Immature natural killer cell (primary cell): ENCODE results near the gene XPO5. TPM values are rescaled to one million over a fixed set of nuclear protein-coding genes. Genes with fewer than 3 reads are reported as not detected.
A peak's percentile ranks its signal among the peaks of the same experiment; 100 is the strongest.

Experiments used
- DNase-seq, 3 donors: peaks; one replicate each; pipeline ENCODE4 v3.0.0; 2022; ENCODE audit warnings: mixed read lengths in 1 of 3
- H3K27ac Mint-ChIP-seq, 6 donors: one replicate each; pipeline ENCODE4 v1.8.0; 2020; ENCODE audit warnings: mixed read lengths in 6 of 6, mild to moderate bottlenecking in 5 of 6, inconsistent platforms in 4 of 6, moderate library complexity in 3 of 6
- H3K27me3 Mint-ChIP-seq, 3 donors: one replicate each; pipeline ENCODE4 v1.8.0; 2020 to 2021; ENCODE audit warnings: low read depth in 3 of 3, mild to moderate bottlenecking in 3 of 3, mixed read lengths in 3 of 3, moderate library complexity in 3 of 3, inconsistent platforms in 1 of 3
- H3K36me3 Mint-ChIP-seq, 3 donors: one replicate each; pipeline ENCODE4 v1.8.0; 2020; ENCODE audit warnings: mixed read lengths in 3 of 3, inconsistent platforms in 2 of 3, mild to moderate bottlenecking in 2 of 3
- H3K4me1 Mint-ChIP-seq, 2 donors: one replicate each; pipeline ENCODE4 v1.8.0; 2020; ENCODE audit warnings: inconsistent platforms in 2 of 2, mild to moderate bottlenecking in 2 of 2, mixed read lengths in 2 of 2, moderate library complexity in 1 of 2
- H3K4me3 Mint-ChIP-seq, 5 donors: one replicate each; pipeline ENCODE4 v1.8.0; 2020; ENCODE audit warnings: mild to moderate bottlenecking in 5 of 5, mixed read lengths in 5 of 5, inconsistent platforms in 3 of 5, moderate library complexity in 3 of 5
- H3K9me3 Mint-ChIP-seq, 6 donors: one replicate each; pipeline ENCODE4 v1.8.0; 2020; ENCODE audit warnings: mild to moderate bottlenecking in 6 of 6, mixed read lengths in 6 of 6, inconsistent platforms in 4 of 6, moderate library complexity in 3 of 6
- polyA plus RNA-seq, 3 donors: library from polyadenylated mRNA; unstranded; fragments of 300-500 nt; fragmentation: Illumina TruSeq; gene quantifications; one replicate each; pipeline ENCODE4 v1.2.3, GENCODE V29; 2021

The XPO5 gene
- polyA plus RNA-seq, 3 donors from 2014 or later: 5.4 to 14.1 (median 9.1) TPM

- H3K27ac Mint-ChIP-seq: peak overlapping the region; percentile 70 to 89 (median 80)
- H3K9me3 Mint-ChIP-seq: no peaks in the 10 kb centered on the region
- H3K36me3 Mint-ChIP-seq: peaks cover 3 to 7% (median 5%) of the 10 kb centered on the region in 3 donors
- H3K27me3 Mint-ChIP-seq: peaks cover 0 to 2% (median 0%) of the 10 kb centered on the region in 3 donors
- DNase-seq: peak in 2 of 3 donors; percentile 29 to 43
- H3K4me3 Mint-ChIP-seq: peak overlapping the region; percentile 53 to 83 (median 72)
- peaks cover 30 to 33% of the 10 kb centered on the region in 2 donors for H3K4me1 Mint-ChIP-seq
Observed at GRCh38 chr6:43495409-43495941, 80.4 kb downstream of the XPO5 start.

GRCh38 chr6:43494766-43495165 is 81.1 kb downstream of the XPO5 start:
- H3K27me3 Mint-ChIP-seq: peaks cover 0 to 2% (median 1%) of the 10 kb centered on the region in 3 donors
- H3K27ac Mint-ChIP-seq: peak overlapping the region; percentile 70 to 89 (median 80)
- peaks cover 30 to 36% of the 10 kb centered on the region in 2 donors for H3K4me1 Mint-ChIP-seq
- DNase-seq: no peak
- H3K9me3 Mint-ChIP-seq: no peaks in the 10 kb centered on the region
- H3K36me3 Mint-ChIP-seq: peaks cover 3 to 4% (median 3%) of the 10 kb centered on the region in 3 donors
- H3K4me3 Mint-ChIP-seq: peak overlapping the region; percentile 53 to 83 (median 72)

- peak overlapping the region in 4 of 6 donors; percentile 22 to 75 (median 72) for H3K27ac Mint-ChIP-seq
Observed at GRCh38 chr6:43494321-43494720, 81.5 kb downstream of the XPO5 start.

GRCh38 chr6:43493833-43494232 is 82.0 kb downstream of the XPO5 start:
- Mint-ChIP-seq H3K36me3 (peaks cover 0 to 4% (median 3%) of the 10 kb centered on the region in 3 donors), H3K27me3 (peaks cover 0 to 2% (median 1%) of the 10 kb centered on the region in 3 donors), H3K27ac (peak overlapping the region; percentile 18 to 75 (median 27)), H3K4me1 (peaks cover 30 to 36% of the 10 kb centered on the region in 2 donors), H3K4me3 (peak overlapping the region in 2 of 5 donors; percentile 14 to 48), H3K9me3 (no peaks in the 10 kb centered on the region)
- no peak for DNase-seq

More at GRCh38 chr6:43494321-43494720, 81.5 kb downstream of the XPO5 start:
- Mint-ChIP-seq H3K9me3 (no peaks in the 10 kb centered on the region), H3K27me3 (peaks cover 0 to 2% (median 1%) of the 10 kb centered on the region in 3 donors), H3K4me1 (peaks cover 30 to 36% of the 10 kb centered on the region in 2 donors), H3K4me3 (peak overlapping the region in 2 of 5 donors; percentile 14 to 48), H3K36me3 (peaks cover 0 to 3% (median under 1%) of the 10 kb centered on the region in 3 donors)
- DNase-seq: no peak

GRCh38 chr6:43493230-43493629 is 82.6 kb downstream of the XPO5 start:
- peaks cover 0 to 2% (median 0%) of the 10 kb centered on the region in 3 donors for H3K27me3 Mint-ChIP-seq
- no peaks in the 10 kb centered on the region for H3K9me3 Mint-ChIP-seq
- H3K36me3 Mint-ChIP-seq: peaks cover 0 to 4% (median 3%) of the 10 kb centered on the region in 3 donors
- peak overlapping the region in 4 of 6 donors; percentile 13 to 85 (median 31) for H3K27ac Mint-ChIP-seq
- no peak for DNase-seq
- no peak overlapping the region for H3K4me3 Mint-ChIP-seq
- peaks cover 30 to 36% of the 10 kb centered on the region in 2 donors for H3K4me1 Mint-ChIP-seq

- peaks cover 30 to 36% of the 10 kb centered on the region in 2 donors for H3K4me1 Mint-ChIP-seq
- H3K9me3 Mint-ChIP-seq: no peaks in the 10 kb centered on the region
- no peak for DNase-seq
- peak overlapping the region in 1 of 5 donors; percentile 18 for H3K4me3 Mint-ChIP-seq
- peaks cover 0 to 4% (median 3%) of the 10 kb centered on the region in 3 donors for H3K36me3 Mint-ChIP-seq
- peaks cover 0 to 2% (median 0%) of the 10 kb centered on the region in 3 donors for H3K27me3 Mint-ChIP-seq
- H3K27ac Mint-ChIP-seq: peak overlapping the region in 1 of 6 donors; percentile 44
Observed at GRCh38 chr6:43492673-43493072, 83.2 kb downstream of the XPO5 start.

GRCh38 chr6:43491750-43492661 is 83.8 kb downstream of the XPO5 start:
- peaks cover 0 to 4% (median 3%) of the 10 kb centered on the region in 3 donors for H3K36me3 Mint-ChIP-seq
- no peak for DNase-seq
- H3K27me3 Mint-ChIP-seq: peaks cover 0 to 2% (median 0%) of the 10 kb centered on the region in 3 donors
- peaks cover 30 to 36% of the 10 kb centered on the region in 2 donors for H3K4me1 Mint-ChIP-seq
- no peaks in the 10 kb centered on the region for H3K9me3 Mint-ChIP-seq
- peak overlapping the region in 2 of 6 donors; percentile 23 to 44 for H3K27ac Mint-ChIP-seq
- H3K4me3 Mint-ChIP-seq: no peak overlapping the region

- Mint-ChIP-seq H3K27me3 (peaks cover 0 to 2% (median 0%) of the 10 kb centered on the region in 3 donors), H3K27ac (no peak overlapping the region), H3K36me3 (peaks cover 0 to 4% (median 3%) of the 10 kb centered on the region in 3 donors), H3K4me3 (no peak overlapping the region), H3K4me1 (peaks cover 25 to 29% of the 10 kb centered on the region in 2 donors), H3K9me3 (no peaks in the 10 kb centered on the region)
- DNase-seq: no peak
Observed at GRCh38 chr6:43490523-43490939, 85.3 kb downstream of the XPO5 start.

- Mint-ChIP-seq H3K27ac (peak overlapping the region in 1 of 6 donors; percentile 5), H3K27me3 (peaks cover 0 to 2% (median 0%) of the 10 kb centered on the region in 3 donors), H3K36me3 (peaks cover 0 to 4% (median 0%) of the 10 kb centered on the region in 3 donors), H3K4me3 (no peak overlapping the region), H3K9me3 (no peaks in the 10 kb centered on the region), H3K4me1 (peaks cover 15 to 20% of the 10 kb centered on the region in 2 donors)
- DNase-seq: no peak
Observed at GRCh38 chr6:43489277-43490072, 86.4 kb downstream of the XPO5 start.

- peaks cover 0 to 4% (median 0%) of the 10 kb centered on the region in 3 donors for H3K36me3 Mint-ChIP-seq
- DNase-seq: no peak
- no peaks in the 10 kb centered on the region for H3K9me3 Mint-ChIP-seq
- H3K4me3 Mint-ChIP-seq: no peak overlapping the region
- peaks cover 0 to 2% (median 0%) of the 10 kb centered on the region in 3 donors for H3K27me3 Mint-ChIP-seq
- H3K4me1 Mint-ChIP-seq: peaks cover 10 to 14% of the 10 kb centered on the region in 2 donors
- peak overlapping the region in 1 of 6 donors; percentile 5 for H3K27ac Mint-ChIP-seq
Observed at GRCh38 chr6:43488667-43489276, 87.1 kb downstream of the XPO5 start.

- Mint-ChIP-seq H3K9me3 (no peaks in the 10 kb centered on the region), H3K27me3 (peaks cover 0 to 4% (median 2%) of the 10 kb centered on the region in 3 donors), H3K4me3 (no peak overlapping the region), H3K4me1 (peaks cover 34 to 52% of the 10 kb centered on the region in 2 donors), H3K27ac (peak overlapping the region in 1 of 6 donors; percentile 2), H3K36me3 (no peaks in the 10 kb centered on the region)
- no peak for DNase-seq
Observed at GRCh38 chr6:43481591-43482236, 94.1 kb downstream of the XPO5 start.

- H3K4me3 Mint-ChIP-seq: no peak overlapping the region
- H3K27ac Mint-ChIP-seq: peak overlapping the region in 1 of 6 donors; percentile 24
- H3K27me3 Mint-ChIP-seq: peaks cover 0 to 7% (median 2%) of the 10 kb centered on the region in 3 donors
- no peak for DNase-seq
- H3K4me1 Mint-ChIP-seq: peaks cover 36 to 56% of the 10 kb centered on the region in 2 donors
- no peaks in the 10 kb centered on the region for H3K9me3 Mint-ChIP-seq
- no peaks in the 10 kb centered on the region for H3K36me3 Mint-ChIP-seq
Observed at GRCh38 chr6:43481075-43481474, 94.8 kb downstream of the XPO5 start.
